SU-DHL-6 (cell line): ENCODE results near the gene GCHFR.

Experiments
- EZH2phosphoT487 ChIP-seq: fragments of 200-600 bp; sonication (generic), shearing (Covaris generic); conservative IDR thresholded peaks from 2 replicates; pipeline ENCODE4 v1.6.1; 2018; ENCODE audit warnings: mild to moderate bottlenecking, antibody characterized with exemption, low read length, moderate library complexity, mixed read lengths
- TF ChIP-seq, protein P1 (sequence below): fragments of 200-600 bp; sonication (generic); IDR thresholded peaks from one replicate; pipeline ENCODE4 v1.5.1; 2017; ENCODE audit warnings: antibody characterized with exemption, mild to moderate bottlenecking, low read length, moderate library complexity; ENCODE audit not compliant: insufficient read depth, poor library complexity, severe bottlenecking

DNA sequence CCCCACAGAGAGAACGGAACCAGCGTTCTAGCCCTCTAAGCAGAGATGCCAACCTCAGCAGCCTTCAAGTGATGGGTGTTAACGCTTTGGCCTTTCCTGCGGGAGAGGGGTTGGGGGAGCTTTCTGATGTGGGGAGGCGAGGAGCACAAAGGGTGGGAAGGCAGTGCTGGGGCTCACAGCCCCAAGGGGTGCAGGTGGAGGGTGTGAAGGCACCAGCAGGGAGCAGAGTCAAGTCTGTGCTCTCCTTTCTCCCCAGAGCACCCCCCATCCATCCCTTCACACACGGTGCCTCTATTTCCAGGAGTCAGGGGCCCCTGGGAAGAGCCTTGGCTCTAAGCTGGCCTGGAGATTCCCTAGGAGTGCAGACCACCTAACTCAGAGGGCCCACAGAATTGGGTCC is 10.0 kb downstream of the GCHFR start:
- TF ChIP-seq, protein P1, sequence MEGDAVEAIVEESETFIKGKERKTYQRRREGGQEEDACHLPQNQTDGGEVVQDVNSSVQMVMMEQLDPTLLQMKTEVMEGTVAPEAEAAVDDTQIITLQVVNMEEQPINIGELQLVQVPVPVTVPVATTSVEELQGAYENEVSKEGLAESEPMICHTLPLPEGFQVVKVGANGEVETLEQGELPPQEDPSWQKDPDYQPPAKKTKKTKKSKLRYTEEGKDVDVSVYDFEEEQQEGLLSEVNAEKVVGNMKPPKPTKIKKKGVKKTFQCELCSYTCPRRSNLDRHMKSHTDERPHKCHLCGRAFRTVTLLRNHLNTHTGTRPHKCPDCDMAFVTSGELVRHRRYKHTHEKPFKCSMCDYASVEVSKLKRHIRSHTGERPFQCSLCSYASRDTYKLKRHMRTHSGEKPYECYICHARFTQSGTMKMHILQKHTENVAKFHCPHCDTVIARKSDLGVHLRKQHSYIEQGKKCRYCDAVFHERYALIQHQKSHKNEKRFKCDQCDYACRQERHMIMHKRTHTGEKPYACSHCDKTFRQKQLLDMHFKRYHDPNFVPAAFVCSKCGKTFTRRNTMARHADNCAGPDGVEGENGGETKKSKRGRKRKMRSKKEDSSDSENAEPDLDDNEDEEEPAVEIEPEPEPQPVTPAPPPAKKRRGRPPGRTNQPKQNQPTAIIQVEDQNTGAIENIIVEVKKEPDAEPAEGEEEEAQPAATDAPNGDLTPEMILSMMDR = no peak
- TF ChIP-seq EZH2phosphoT487 = no peak
